Lower leg skin (tissue), 3 donors: ENCODE measurements around the gene CDC7.

Source experiments
- CTCF ChIP-seq, 3 donors: fragments of 450-650 bp; IDR thresholded peaks; one replicate each; pipeline ENCODE4 v1.5.1; 2016; ENCODE audit warnings: antibody characterized with exemption in 3 of 3, mild to moderate bottlenecking in 3 of 3, moderate library complexity in 2 of 3
- POLR2A ChIP-seq, 2 donors: fragments of 450-650 bp; IDR thresholded peaks; one replicate each; pipeline ENCODE4 v1.6.1; 2016 to 2017; ENCODE audit warnings: antibody characterized with exemption in 2 of 2, mild to moderate bottlenecking in 1 of 2, moderate library complexity in 1 of 2

GRCh38 chr1:91552091-91552490, 51.4 kb downstream of the CDC7 start:
- TF ChIP-seq CTCF (IDR thresholded peaks at IDR 0.05) (no peak), POLR2A (IDR thresholded peaks at IDR 0.05) (no peak)
